ENCODE data around the gene MLST8. TPM values are rescaled to one million over a fixed set of nuclear protein-coding genes. Genes with fewer than 3 reads are reported as not detected.

The MLST8 gene, protein sequence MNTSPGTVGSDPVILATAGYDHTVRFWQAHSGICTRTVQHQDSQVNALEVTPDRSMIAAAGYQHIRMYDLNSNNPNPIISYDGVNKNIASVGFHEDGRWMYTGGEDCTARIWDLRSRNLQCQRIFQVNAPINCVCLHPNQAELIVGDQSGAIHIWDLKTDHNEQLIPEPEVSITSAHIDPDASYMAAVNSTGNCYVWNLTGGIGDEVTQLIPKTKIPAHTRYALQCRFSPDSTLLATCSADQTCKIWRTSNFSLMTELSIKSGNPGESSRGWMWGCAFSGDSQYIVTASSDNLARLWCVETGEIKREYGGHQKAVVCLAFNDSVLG
- total RNA-seq (2021; ENCODE audit: unreplicated experiment) (58.7 TPM), Bru-seq, nascent RNA (percentile 63 among the genes with signal in this experiment), BruChase-seq, experiment 1, labeled RNA remaining after a 6-hour chase (percentile 81 among the genes with signal in this experiment), BruChase-seq, experiment 2, labeled RNA remaining after a 2-hour chase (percentile 65 among the genes with signal in this experiment)
- polyA plus RNA-seq (2012): 90.9 and 100 TPM in 2 replicates
- long read RNA-seq, transcript MLST8-221 (8 exons, 1,403 nt): minor isoform, 5 of 152 reads
- long read RNA-seq, transcript MLST8-203 (9 exons, 1,691 nt): minor isoform, 31 of 152 reads
- long read RNA-seq, transcript MLST8-232 (9 exons, 1,870 nt): major isoform, 32 of 152 reads
- long read RNA-seq, transcript MLST8-215 (9 exons, 1,861 nt): minor isoform, 14 of 152 reads
- long read RNA-seq, partial matches to known transcripts: 24 of 152 reads
- long read RNA-seq, other reads (novel, unspliced or antisense): 32 of 152 reads

DNA sequence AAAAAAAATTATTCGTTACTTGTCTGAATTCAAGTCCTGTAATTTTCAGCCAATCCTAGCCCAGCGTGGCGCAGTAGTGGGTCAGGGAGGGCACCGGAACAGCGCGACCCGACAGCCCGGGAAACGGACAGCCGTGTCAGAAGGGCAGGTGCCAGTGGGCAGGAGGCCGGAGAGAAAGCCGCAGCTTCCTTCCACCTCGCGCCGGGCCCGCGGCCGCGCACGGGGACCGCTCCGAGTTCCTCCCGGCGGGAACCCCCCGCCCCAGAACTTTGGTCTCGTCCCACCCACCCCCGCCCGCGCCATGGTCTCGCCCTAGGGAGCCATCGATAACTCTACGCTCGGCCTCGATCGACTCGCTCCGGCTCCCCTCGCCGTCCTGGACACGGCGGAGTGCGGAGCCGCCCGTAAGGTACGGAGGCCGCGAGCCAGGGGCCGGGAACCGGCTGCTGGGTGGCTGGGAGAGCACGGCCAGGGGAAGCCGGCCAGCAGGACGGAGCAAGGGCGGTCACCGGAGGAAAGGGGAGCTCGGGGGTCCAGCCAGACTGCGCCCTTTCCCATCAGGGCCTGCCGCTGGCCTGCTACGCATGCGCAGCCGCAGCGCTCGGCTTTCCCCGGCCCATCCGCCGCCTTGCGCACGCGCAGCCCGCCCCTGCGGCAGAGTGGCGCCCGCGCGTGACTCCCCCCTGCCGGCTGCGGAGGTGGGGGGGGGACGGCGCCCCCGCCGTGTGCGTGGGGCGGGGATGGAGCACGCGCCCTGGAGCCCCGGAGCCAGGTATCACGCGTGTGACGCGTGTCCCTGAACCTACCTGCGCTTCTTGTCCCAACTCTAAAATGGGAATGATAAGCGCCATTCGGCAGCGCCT is at the start of gene MLST8:
Gene MLST8, plus strand, starts transcription at position 351 of the 863 bp plus-strand sequence. CDS start 632 bp downstream, outside the sequence.
- peak within 1 kb of the TSS; percentile 99 for H3K4me2 ChIP-seq (ENCODE audit: low read length)
- no peaks in the 10 kb centered on the region for H3K9me3 ChIP-seq (ENCODE audit: control insufficient read depth in 1 of 2, insufficient read depth in 1 of 2, low read depth in 1 of 2, low read length in 2 of 2)
- POLR2A ChIA-PET: interaction anchor here (0.8 to 1.0 kb wide), 4 partner anchors 11 to 264 kb away, joined by 3 to 4 read pairs (median 3); partner anchors contain the start of genes RPS2 and TRAF7
- RAD21 ChIA-PET (ENCODE audit: low non-redundant PET in 1 of 2, low total read pairs in 2 of 2, uncharacterized antibody in 2 of 2, unreplicated experiment in 2 of 2): interaction anchor here in 1 of 2 experiments (0.6 kb wide), 1 partner anchor 230 kb away, joined by 3 read pairs; no protein-coding TSS in a partner anchor
- no peaks in the 10 kb centered on the region for H4K20me1 ChIP-seq (ENCODE audit: insufficient read depth)
- peak within 1 kb of the TSS; percentile 81 for H3K9ac ChIP-seq (ENCODE audit: low read length)
- BruUV-seq (replicated peaks): no TSS peak
- DNase-seq (ENCODE audit: low read depth, low spot score): peak; percentile 78
- no peak within 1 kb of the TSS for H2AFZ ChIP-seq (ENCODE audit: low read depth, low read length, poor library complexity, severe bottlenecking)
- H3K4me3 ChIP-seq (replicated peaks in 1 of 2; ENCODE audit: low read depth in 1 of 2, low read length in 2 of 2): peak within 1 kb of the TSS; percentile 81 to 86
- peaks cover 4 to 19% of the 10 kb centered on the region in 2 experiments; a peak in 3 of 4 replicates for H3K36me3 ChIP-seq (ENCODE audit: control insufficient read depth in 1 of 2, insufficient read depth in 2 of 2, low read length in 2 of 2)
- peak; percentile 75 for ATAC-seq
- H3K4me1 ChIP-seq (ENCODE audit: control insufficient read depth in 1 of 2, insufficient read depth in 2 of 2, low read length in 2 of 2): peaks cover 5 to 23% of the 10 kb centered on the region in 2 experiments
- H3K27ac ChIP-seq (ENCODE audit: low read depth, low read length): peak within 1 kb of the TSS; percentile 94
- no peak for TF ChIP-seq ELF1 (IDR thresholded peaks at IDR 0.05; ENCODE audit: borderline replicate concordance, low read depth)
- TF ChIP-seq ZFX (IDR thresholded peaks at IDR 0.05): peak; percentile 97
- 0 out of 2 replicates have a peak, but pooled peaks have one; percentile 54 for TF ChIP-seq SIN3A (IDR thresholded peaks at IDR 0.05; ENCODE audit: low read depth)
- TF ChIP-seq, protein P1, sequence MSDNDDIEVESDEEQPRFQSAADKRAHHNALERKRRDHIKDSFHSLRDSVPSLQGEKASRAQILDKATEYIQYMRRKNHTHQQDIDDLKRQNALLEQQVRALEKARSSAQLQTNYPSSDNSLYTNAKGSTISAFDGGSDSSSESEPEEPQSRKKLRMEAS (IDR thresholded peaks at IDR 0.05): peak; percentile 71
- peak; percentile 75 for TF ChIP-seq EGR1 (IDR thresholded peaks at IDR 0.05; ENCODE audit: low read depth)
- TF ChIP-seq CEBPB (IDR thresholded peaks at IDR 0.05; ENCODE audit: low read depth): no peak
- TF ChIP-seq POLR2AphosphoS5 (IDR thresholded peaks at IDR 0.05; ENCODE audit: low read depth, low read length): peak; percentile 87
- peak; percentile 36 for TF ChIP-seq TCF7L2 (IDR thresholded peaks at IDR 0.05; ENCODE audit: borderline replicate concordance, extremely low read depth, insufficient read depth, insufficient read length)
- TF ChIP-seq, protein P2, sequence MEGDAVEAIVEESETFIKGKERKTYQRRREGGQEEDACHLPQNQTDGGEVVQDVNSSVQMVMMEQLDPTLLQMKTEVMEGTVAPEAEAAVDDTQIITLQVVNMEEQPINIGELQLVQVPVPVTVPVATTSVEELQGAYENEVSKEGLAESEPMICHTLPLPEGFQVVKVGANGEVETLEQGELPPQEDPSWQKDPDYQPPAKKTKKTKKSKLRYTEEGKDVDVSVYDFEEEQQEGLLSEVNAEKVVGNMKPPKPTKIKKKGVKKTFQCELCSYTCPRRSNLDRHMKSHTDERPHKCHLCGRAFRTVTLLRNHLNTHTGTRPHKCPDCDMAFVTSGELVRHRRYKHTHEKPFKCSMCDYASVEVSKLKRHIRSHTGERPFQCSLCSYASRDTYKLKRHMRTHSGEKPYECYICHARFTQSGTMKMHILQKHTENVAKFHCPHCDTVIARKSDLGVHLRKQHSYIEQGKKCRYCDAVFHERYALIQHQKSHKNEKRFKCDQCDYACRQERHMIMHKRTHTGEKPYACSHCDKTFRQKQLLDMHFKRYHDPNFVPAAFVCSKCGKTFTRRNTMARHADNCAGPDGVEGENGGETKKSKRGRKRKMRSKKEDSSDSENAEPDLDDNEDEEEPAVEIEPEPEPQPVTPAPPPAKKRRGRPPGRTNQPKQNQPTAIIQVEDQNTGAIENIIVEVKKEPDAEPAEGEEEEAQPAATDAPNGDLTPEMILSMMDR (IDR thresholded peaks at IDR 0.05 in 2 of 3, conservative IDR thresholded peaks at IDR 0.05 in 1 of 3; ENCODE audit: borderline replicate concordance in 1 of 3, insufficient read depth in 1 of 3, low read depth in 2 of 3, low read length in 2 of 3): 0 out of 6 replicates have a peak, but pooled peaks of 2 of the 3 experiments have one; percentile 10 to 13
- TF ChIP-seq YY1 (IDR thresholded peaks at IDR 0.05; ENCODE audit: extremely low read depth, insufficient replicate concordance, low read depth, low read length): peak; percentile 80
- TF ChIP-seq, protein P3, sequence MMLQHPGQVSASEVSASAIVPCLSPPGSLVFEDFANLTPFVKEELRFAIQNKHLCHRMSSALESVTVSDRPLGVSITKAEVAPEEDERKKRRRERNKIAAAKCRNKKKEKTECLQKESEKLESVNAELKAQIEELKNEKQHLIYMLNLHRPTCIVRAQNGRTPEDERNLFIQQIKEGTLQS (IDR thresholded peaks at IDR 0.05): no peak
- TF ChIP-seq SP1 (IDR thresholded peaks at IDR 0.05; ENCODE audit: low read depth): peak; percentile 2; the same call in 1 of the 2 replicates
- TF ChIP-seq POLR2A (IDR thresholded peaks at IDR 0.05; ENCODE audit: borderline replicate concordance, extremely low read depth, insufficient read depth, insufficient read length): peak; percentile 43
- TF ChIP-seq, protein P4, sequence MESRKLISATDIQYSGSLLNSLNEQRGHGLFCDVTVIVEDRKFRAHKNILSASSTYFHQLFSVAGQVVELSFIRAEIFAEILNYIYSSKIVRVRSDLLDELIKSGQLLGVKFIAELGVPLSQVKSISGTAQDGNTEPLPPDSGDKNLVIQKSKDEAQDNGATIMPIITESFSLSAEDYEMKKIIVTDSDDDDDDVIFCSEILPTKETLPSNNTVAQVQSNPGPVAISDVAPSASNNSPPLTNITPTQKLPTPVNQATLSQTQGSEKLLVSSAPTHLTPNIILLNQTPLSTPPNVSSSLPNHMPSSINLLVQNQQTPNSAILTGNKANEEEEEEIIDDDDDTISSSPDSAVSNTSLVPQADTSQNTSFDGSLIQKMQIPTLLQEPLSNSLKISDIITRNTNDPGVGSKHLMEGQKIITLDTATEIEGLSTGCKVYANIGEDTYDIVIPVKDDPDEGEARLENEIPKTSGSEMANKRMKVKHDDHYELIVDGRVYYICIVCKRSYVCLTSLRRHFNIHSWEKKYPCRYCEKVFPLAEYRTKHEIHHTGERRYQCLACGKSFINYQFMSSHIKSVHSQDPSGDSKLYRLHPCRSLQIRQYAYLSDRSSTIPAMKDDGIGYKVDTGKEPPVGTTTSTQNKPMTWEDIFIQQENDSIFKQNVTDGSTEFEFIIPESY (IDR thresholded peaks at IDR 0.05; ENCODE audit: extremely low read depth, insufficient replicate concordance, low read length): peak; percentile 37
- no peaks in the 10 kb centered on the region for H3K27me3 ChIP-seq (ENCODE audit: insufficient read depth, low read length)
- H3K79me2 ChIP-seq (ENCODE audit: insufficient read depth, low read length): peaks cover 23% of the 10 kb centered on the region
- CTCF ChIA-PET: interaction anchor here (3.0 kb wide), 1 partner anchor 10 kb away, joined by 11 read pairs; no protein-coding TSS in a partner anchor
- intact Hi-C loops (cut with micrococcal nuclease): no loop called here
- H3K9me2 ChIP-seq (ENCODE audit: insufficient read depth): no peaks in the 10 kb centered on the region
